Activated CD8-positive, alpha-beta memory T cell treated with anti-CD3 and anti-CD28 coated beads for 1 hour (primary cell): ENCODE results near the gene KIF7.

Experiments used
- DNase-seq, 2 donors: peaks; one replicate each; pipeline ENCODE4 v3.0.0-alpha.2; 2020; ENCODE audit warnings: low read depth in 1 of 2; ENCODE audit errors: extremely low read depth in 1 of 2

KIF7 gene

DNA sequence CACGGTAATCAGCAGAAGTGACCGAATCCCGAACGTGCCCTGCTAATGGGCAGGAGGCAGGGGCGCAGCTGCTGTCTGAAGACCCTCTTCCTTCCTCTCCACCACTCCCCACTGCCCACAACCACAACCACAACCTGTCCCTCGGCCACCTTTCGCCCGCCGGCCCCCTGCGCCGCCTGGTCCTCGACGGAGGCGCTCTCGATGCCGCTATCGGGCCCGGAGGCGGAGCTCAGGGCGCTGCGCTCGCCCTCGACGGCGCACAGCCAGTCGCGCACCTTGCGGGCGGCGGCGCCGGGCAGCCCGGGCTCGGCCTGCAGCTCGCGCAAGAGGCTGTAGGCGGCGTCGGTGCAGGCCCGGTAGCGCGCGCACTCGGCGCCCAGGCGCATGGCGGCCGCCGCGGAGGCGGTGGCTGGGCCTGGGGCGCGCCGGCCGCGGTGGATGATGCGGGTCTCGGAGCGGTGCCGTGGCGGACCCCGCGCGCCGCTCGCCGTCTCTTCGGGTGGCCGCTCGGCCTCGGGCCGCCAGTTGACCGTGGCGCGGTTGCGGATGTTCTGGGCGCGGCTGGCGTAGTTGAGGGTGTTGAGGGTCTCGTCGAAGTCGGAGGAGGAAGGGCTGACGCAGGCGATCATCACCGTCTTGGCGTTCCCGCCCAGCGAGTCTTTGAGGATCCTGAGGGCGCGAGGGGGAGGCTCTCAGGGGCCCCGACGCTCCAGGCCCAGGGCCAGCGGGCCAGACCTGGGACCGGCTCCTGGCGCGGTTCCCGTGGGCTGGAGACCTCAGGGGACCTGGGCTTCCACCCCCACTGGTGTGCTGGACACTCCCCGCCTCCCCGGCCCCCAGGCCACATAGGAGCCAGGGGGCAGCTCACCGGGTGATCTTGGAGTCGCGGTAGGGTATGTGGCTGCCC, 6.9 kb downstream of the KIF7 start:
- DNase-seq, result no peak

DNA sequence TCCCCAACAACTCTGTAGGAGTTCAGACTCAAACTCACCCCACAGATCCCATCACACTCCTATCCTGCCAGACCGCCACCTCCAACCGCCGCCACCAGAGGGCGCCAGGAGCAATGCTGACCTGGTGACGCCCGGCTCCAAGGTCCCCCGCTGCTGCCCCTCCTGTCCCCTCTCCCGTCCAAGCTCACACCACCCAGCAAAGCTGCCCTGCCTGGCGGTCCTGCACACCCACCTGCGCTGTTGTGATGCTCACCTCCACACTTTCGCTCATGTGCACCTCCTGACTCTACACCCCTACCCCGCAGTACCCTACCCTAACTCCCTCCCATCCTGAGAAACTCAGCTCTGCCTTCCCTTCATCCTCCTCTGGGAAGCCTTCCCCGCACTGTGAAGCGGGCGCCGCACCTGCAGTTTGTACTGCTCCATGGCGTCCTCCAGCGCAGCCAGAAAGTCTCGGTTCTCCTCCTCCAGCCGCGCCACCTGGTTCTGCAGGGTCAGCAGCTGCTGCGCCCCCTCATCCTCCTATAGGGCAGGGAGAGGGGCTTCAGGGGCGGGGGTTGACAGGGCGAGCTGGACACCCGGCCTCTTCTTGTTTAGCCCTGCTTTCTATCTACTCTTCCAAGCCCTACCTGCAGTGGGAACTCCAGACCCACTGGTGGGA, 7.9 kb downstream of the KIF7 start:
- peak; percentile 17 to 42 for DNase-seq

DNA sequence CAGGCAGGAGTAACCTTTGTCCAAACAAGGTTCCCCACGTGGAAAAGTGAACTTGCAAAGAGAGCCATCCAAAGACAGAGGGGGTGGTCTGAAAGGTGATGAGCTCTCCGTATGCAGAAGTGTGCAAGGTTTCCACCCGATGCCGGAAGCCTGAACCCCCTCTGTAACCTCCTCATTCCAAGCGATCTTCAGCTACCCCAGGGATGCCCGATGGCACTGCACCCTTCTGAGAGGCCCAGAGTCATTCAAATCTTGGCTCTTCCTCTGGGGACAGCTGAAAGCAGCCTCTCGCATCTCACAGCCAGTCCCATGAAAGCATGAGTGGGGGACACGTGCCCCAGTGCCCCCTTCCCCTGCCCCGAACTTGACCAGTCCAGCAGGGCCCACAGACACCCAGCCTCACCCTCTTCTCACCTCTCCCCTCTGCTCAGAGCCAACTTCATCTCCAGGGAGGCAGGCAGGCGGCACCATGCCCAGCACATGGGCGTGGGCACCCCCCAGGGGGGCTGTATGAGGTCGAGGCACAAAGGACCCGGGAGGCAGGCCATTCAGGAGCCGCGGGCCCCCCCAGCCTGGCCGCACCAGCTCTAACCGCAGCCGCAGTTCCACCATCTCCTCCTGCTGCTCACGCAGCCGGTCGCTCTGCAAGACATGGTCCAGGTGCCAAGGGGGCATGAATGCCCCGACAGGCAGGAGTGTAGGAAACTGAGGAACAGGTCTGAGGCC, 8.7 kb downstream of the KIF7 start:
- no peak for DNase-seq

DNA sequence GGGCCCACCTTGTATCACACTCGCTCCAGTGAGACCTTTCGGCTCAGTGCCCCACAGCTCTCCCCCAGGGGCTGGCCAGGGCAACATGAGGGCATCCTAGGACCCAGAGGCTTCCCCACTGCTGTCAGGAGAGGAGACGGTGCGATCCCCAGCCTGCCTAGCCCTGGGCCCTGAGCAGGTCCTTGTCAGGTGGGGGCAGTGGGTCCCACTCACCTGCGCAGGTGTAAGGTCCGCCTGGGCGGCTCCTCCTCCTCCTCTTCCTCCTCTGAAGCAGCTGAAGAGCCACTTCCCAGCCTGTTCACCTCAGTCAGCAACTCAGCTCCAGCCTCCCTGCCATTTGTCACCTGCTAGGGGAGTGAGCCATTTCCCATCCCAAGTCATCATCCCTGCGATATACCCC, 9.6 kb downstream of the KIF7 start:
- DNase-seq, result no peak

- no peak for DNase-seq
Observed at GRCh38 chr15:89642106-89642505, 13.2 kb downstream of the KIF7 start.

DNA sequence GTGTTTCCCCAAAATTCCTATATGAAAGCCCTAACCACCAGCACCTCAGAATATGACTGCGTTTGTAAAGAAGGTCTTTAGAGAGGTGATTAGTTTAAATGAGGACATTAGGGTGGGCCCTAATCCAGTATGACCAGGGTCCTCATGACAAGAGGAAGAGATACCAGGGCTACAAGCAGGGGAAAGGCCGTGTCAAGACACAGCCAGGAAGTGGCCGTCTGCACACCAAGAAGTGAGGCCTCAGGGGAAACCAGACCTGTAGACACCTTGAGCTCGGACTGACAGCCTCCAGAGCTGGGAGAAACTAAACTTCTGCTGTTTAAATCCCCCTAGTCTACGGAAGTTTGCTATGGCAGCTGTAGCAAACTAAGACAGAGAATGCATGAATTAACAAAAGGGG, 14.2 kb downstream of the KIF7 start:
- DNase-seq, result no peak

GRCh38 chr15:89640245-89640644, 15.0 kb downstream of the KIF7 start:
- no peak for DNase-seq

DNA sequence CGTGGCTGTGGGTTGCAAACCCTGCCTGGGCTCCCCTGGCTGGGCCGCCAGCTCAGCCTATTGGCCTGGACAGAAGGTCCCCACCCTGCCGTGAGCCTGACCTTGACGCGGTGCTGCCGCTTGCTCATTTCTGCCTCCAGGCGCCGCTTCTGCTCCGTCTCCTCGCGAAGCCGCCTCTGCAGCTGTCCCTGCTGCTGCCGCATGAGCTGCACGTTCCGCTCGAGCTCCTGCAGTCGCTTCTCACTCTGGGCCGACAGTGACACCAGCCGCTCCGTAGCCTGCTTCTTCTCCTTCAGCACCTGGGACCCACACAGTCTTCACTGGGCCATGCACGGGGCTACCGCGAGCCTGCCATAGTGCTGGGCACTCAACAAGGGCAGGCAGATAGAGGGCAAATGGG, 21.7 kb downstream of the KIF7 start:
- no peak for DNase-seq

DNA sequence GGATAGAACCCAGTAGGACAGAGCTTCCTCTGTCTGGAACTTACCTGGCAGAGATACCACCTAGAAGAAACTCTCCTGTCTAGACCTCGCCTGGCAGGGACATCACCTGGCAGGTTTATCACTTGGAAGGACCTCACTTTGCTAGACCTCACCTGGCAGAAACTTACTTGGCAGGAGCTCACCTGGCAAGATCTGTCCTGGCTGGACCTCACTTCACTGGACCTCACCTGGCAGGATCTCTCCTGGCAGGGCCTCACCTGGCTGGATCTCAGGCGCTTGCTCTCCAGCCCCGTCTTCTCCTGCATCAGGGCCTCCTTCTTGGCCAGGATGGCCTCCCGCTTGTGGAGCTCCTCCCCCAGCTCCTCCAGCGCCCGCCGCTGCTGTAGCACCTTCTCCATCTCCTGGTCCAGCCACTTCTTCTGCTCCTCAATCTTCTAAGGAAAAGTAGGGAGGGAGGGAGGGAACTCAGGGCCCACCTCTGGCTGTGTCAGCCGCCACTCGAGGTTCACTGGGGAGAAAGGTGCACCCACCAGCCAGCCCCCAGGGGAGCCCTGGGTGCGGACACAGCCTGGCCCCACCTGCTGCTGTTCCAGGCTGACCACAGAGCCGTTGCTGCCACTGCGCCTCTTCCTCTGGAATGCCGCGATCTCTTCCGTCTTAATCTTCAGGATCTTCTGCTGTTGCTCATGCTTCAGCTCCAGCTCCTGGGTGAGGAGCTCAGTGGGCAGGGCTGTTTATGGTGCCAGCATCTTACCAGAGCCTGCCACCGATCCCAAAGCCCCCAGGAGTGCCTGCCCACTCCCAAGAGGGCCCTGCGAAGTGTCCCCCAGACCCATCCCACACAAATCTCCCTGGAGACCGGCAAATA, 22.5 kb downstream of the KIF7 start:
- no peak for DNase-seq

DNA sequence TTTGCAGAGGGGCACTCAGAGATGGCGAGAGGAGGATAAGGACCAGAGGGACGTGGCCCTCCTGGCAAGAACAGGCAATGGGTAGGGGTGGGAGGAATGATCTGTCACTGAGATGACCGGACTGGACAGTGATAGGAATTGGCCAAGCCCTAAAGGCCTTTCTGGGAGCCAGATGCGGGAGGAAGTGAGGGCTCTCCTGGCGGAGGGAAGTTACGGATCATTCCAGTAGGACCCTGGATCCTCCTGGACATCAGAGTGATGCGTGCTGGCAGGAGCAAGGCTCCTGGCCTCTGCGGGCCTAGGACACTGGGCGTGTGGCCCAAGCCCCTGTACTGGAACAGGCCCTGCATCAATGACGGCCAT, 23.4 kb downstream of the KIF7 start:
- no peak for DNase-seq

GRCh38 chr15:89630974-89631901, 24.0 kb downstream of the KIF7 start:
- DNase-seq, result no peak

- no peak for DNase-seq
Observed at GRCh38 chr15:89630260-89630659, 25.0 kb downstream of the KIF7 start.

- DNase-seq, result no peak
Observed at GRCh38 chr15:89629829-89630228, 25.4 kb downstream of the KIF7 start.

DNA sequence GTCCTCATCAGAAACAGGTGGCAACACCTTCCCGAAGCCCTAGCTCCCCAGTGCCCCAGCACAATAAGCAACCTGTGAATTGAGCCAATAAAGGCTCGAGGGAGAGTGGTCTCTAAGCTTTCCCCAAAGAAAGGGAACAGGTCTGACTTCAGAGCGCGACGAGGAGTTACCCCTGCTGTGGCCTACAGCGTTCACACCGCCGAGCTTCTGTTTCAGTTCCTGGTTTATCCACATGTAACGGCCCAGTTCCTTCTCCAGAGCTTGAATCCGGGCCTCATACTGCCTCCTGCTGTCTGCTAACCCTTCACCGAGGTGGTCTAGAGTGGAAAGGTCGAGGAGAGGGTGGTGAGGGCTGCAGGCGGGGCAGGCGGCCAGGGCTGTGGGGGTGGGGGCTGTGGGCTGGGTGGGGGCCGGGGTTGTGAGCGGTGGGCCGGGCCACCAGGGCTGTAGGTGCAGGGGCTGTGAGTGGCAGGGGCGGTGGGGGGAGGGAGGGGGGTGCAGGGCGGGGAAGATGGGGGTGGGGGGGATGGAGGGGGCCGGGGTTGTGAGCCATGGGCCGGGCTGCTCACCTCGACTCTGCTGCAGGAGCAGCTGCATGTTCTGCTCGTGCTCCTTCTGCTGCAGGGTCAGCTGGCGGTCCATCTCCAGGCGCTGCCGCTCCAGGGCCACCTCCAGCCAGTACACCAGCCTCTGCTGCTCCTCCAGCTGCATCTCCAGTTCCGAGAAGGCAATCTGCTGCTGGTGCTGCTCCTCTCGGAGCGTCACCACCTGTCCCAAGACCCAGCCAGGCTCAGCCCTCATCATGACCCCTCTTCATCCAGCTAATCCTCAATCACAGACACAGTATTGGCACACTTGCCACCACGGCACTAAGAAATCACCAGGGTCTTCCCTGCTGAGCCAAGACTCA, 26.2 kb downstream of the KIF7 start:
- DNase-seq, result no peak

- DNase-seq, result no peak
Observed at GRCh38 chr15:89628301-89628700, 27.0 kb downstream of the KIF7 start.

- DNase-seq, result no peak
Observed at GRCh38 chr15:89627256-89627970, 27.9 kb downstream of the KIF7 start.

GRCh38 chr15:89625716-89626115, 29.6 kb downstream of the KIF7 start:
- DNase-seq, result no peak

DNA sequence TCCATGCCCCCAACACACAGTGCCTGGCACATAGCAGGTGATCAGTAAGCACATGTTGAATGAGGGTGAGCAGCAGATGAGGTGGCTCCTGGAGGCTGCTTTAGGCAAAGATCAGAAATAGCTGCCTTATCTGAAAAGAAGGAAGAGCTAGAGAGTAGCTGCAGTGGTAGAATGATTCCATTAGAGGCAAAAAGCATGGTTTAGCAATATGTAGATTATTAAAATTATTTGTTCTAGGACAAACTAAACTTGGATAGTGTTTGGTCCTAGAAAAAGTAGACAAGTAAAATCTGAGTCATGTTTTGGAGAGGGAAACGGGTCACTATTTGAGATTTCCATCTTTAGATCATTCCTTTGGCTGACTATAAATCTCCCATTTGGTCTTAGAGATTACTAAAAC, 32.1 kb downstream of the KIF7 start:
- no peak for DNase-seq
